Ammon's horn (tissue), 1 donor: ENCODE measurements around the gene GPC5.

Source experiments
- DNase-seq: peaks from one replicate; pipeline ENCODE4 v3.0.0-alpha.2; 2016; ENCODE audit warnings: low spot score

Gene GPC5

GRCh38 chr13:91978571-91978970, 580.1 kb downstream of the GPC5 start:
- DNase-seq, result no peak

GRCh38 chr13:91986761-91987483, 588.5 kb downstream of the GPC5 start:
- no peak for DNase-seq

- no peak for DNase-seq
Measured at GRCh38 chr13:91988331-91988730, 589.9 kb downstream of the GPC5 start.

GRCh38 chr13:92012787-92013186, 614.4 kb downstream of the GPC5 start:
- no peak for DNase-seq

- DNase-seq, result no peak
Measured at GRCh38 chr13:92017737-92018136, 619.3 kb downstream of the GPC5 start.

GRCh38 chr13:92028695-92029094, 630.3 kb downstream of the GPC5 start:
- no peak for DNase-seq

GRCh38 chr13:92029641-92030040, 631.2 kb downstream of the GPC5 start:
- no peak for DNase-seq

- DNase-seq, result no peak
Measured at GRCh38 chr13:92038905-92039304, 640.5 kb downstream of the GPC5 start.

- DNase-seq, result no peak
Measured at GRCh38 chr13:92042522-92042921, 644.1 kb downstream of the GPC5 start.

- no peak for DNase-seq
Measured at GRCh38 chr13:92044351-92044750, 645.9 kb downstream of the GPC5 start.

GRCh38 chr13:92054389-92054788, 656.0 kb downstream of the GPC5 start:
- no peak for DNase-seq

- no peak for DNase-seq
Measured at GRCh38 chr13:92074658-92075057, 676.2 kb downstream of the GPC5 start.

GRCh38 chr13:92097337-92097903, 699.0 kb downstream of the GPC5 start:
- no peak for DNase-seq

- no peak for DNase-seq
Measured at GRCh38 chr13:92101801-92102200, 703.4 kb downstream of the GPC5 start.

GRCh38 chr13:92103689-92104153, 705.3 kb downstream of the GPC5 start:
- no peak for DNase-seq

- DNase-seq, result no peak
Measured at GRCh38 chr13:92122186-92122853, 723.9 kb downstream of the GPC5 start.

- DNase-seq, result no peak
Measured at GRCh38 chr13:92126399-92126798, 728.0 kb downstream of the GPC5 start.

GRCh38 chr13:92135509-92135908, 737.1 kb downstream of the GPC5 start:
- no peak for DNase-seq

- peak; percentile 7 for DNase-seq
Measured at GRCh38 chr13:92136449-92137155, 738.2 kb downstream of the GPC5 start.

- DNase-seq, result no peak
Measured at GRCh38 chr13:92137520-92137919, 739.1 kb downstream of the GPC5 start.

GRCh38 chr13:92143766-92144165, 745.3 kb downstream of the GPC5 start:
- DNase-seq, result no peak

- DNase-seq, result no peak
Measured at GRCh38 chr13:92150606-92151005, 752.2 kb downstream of the GPC5 start.

GRCh38 chr13:92158346-92158745, 759.9 kb downstream of the GPC5 start:
- no peak for DNase-seq
